Neural cell (in vitro differentiated cells): ENCODE results near the gene FANCC. TPM values are rescaled to one million over a fixed set of nuclear protein-coding genes. Genes with fewer than 3 reads are reported as not detected.
"Not testable (repeated sequence)": the region's sequence is repeated elsewhere in the genome, so short reads cannot be mapped to it uniquely, and the experiment has no call there.

Experiments
- H2AFZ ChIP-seq: fragments of 200-600, 300-800 bp; sonication (generic), shearing (Covaris generic); 2 replicates; pipeline ENCODE4 v1.6.0; 2014; ENCODE audit warnings: low read depth, mild to moderate bottlenecking, antibody characterized with exemption, low read length, moderate library complexity
- H3F3A ChIP-seq: fragments of 200-600 bp; shearing (Covaris generic); 2 replicates; pipeline ENCODE4 v1.6.1; 2016; ENCODE audit warnings: mild to moderate bottlenecking, moderate library complexity, mixed read lengths, antibody characterized with exemption, low read length; ENCODE audit not compliant: insufficient read depth, poor library complexity, severe bottlenecking
- H3K27ac ChIP-seq: fragments of 200-600, 300-800 bp; sonication (generic), shearing (Covaris generic); 2 replicates; pipeline ENCODE4 v1.5.1; 2014; ENCODE audit warnings: mild to moderate bottlenecking, low read length, moderate library complexity
- H3K27me3 ChIP-seq: fragments of 300-800, 200-600 bp; sonication (generic), shearing (Covaris generic); 2 replicates; pipeline ENCODE4 v1.6.0; 2014; ENCODE audit warnings: mild to moderate bottlenecking, low read depth, low read length, moderate library complexity; ENCODE audit not compliant: insufficient read depth
- H3K36me3 ChIP-seq: fragments of 300-800, 200-600 bp; sonication (generic), shearing (Covaris generic); 2 replicates; pipeline ENCODE4 v1.5.1; 2014; ENCODE audit warnings: mild to moderate bottlenecking, antibody characterized with exemption, low read length, moderate library complexity; ENCODE audit not compliant: insufficient read depth
- H3K4me2 ChIP-seq: fragments of 300-800, 200-600 bp; sonication (generic), shearing (Covaris generic); 2 replicates; pipeline ENCODE4 v1.6.0; 2014; ENCODE audit warnings: mild to moderate bottlenecking, low read length
- H3K4me3 ChIP-seq: fragments of 300-800, 200-600 bp; sonication (generic), shearing (Covaris generic); 2 replicates; pipeline ENCODE4 v1.5.1; 2014; ENCODE audit warnings: mild to moderate bottlenecking, low read length, moderate library complexity
- H3K79me2 ChIP-seq: fragments of 200-600 bp; shearing (Covaris generic); replicated peaks from 2 replicates; pipeline ENCODE4 v1.6.0; 2014; ENCODE audit warnings: mild to moderate bottlenecking, low read length, moderate library complexity; ENCODE audit not compliant: insufficient read depth
- H3K9ac ChIP-seq: fragments of 300-800, 200-600 bp; sonication (generic), shearing (Covaris generic); 2 replicates; pipeline ENCODE4 v1.6.1; 2016; ENCODE audit warnings: mild to moderate bottlenecking, low read length, mixed read lengths
- H3K9me2 ChIP-seq: fragments of 200-600 bp; shearing (Covaris generic); 2 replicates; pipeline ENCODE4 v1.6.1; 2016; ENCODE audit warnings: mild to moderate bottlenecking, low read length, mixed read lengths; ENCODE audit not compliant: insufficient read depth
- H3K9me3 ChIP-seq: fragments of 200-600, 300-800 bp; sonication (generic), shearing (Covaris generic); 2 replicates; pipeline ENCODE4 v1.6.1; 2016; ENCODE audit warnings: mild to moderate bottlenecking, mixed run types, low read length, moderate library complexity, mixed read lengths
- H4K20me1 ChIP-seq: fragments of 200-600 bp; shearing (Covaris generic); 2 replicates; pipeline ENCODE4 v1.6.1; 2016; ENCODE audit warnings: mild to moderate bottlenecking, mixed run types; ENCODE audit not compliant: insufficient read depth
- EP300 ChIP-seq: fragments of 450-650 bp; conservative IDR thresholded peaks from 2 replicates; pipeline ENCODE4 v1.6.1; 2014; ENCODE audit warnings: antibody characterized with exemption, mild to moderate bottlenecking, moderate library complexity; ENCODE audit not compliant: poor library complexity, severe bottlenecking
- EZH2 ChIP-seq: fragments of 200-600, 300-800 bp; shearing (Covaris generic), sonication (generic); IDR thresholded peaks from 2 replicates; pipeline ENCODE4 v1.6.1; 2014; ENCODE audit warnings: antibody characterized with exemption, low read length, borderline replicate concordance, mild to moderate bottlenecking; ENCODE audit not compliant: insufficient read depth, poor library complexity, severe bottlenecking
- MXI1 ChIP-seq: fragments of 450-650 bp; conservative IDR thresholded peaks from 2 replicates; pipeline ENCODE4 v1.6.1; 2014; ENCODE audit warnings: antibody characterized with exemption, mild to moderate bottlenecking; ENCODE audit not compliant: poor library complexity, severe bottlenecking
- POLR2AphosphoS5 ChIP-seq: IDR thresholded peaks from 2 replicates; pipeline ENCODE4 v1.6.1; 2012
- RAD21 ChIP-seq: fragments of 450-650 bp; conservative IDR thresholded peaks from 2 replicates; pipeline ENCODE4 v1.6.1; 2014; ENCODE audit warnings: antibody characterized with exemption, mild to moderate bottlenecking, moderate library complexity
- SMC3 ChIP-seq: fragments of 450-650 bp; conservative IDR thresholded peaks from 2 replicates; pipeline ENCODE4 v1.6.1; 2014; ENCODE audit warnings: antibody characterized with exemption, mild to moderate bottlenecking, moderate library complexity; ENCODE audit not compliant: poor library complexity
- TAF1 ChIP-seq: IDR thresholded peaks from 2 replicates; pipeline ENCODE4 v1.6.1; 2012; ENCODE audit warnings: low read depth
- polyA plus RNA-seq: library from polyadenylated mRNA; depleted of rRNA; stranded (reverse); fragments of >200 nt; gene quantifications from 2 replicates; pipeline ENCODE4 v1.2.3, GENCODE V29; 2014
- TF ChIP-seq, protein P1 (sequence below): fragments of 450-650 bp; IDR thresholded peaks from 2 replicates; pipeline ENCODE4 v1.5.1; 2014; ENCODE audit warnings: antibody characterized with exemption, mild to moderate bottlenecking, moderate library complexity; ENCODE audit not compliant: poor library complexity, severe bottlenecking
- TF ChIP-seq, protein P2 (sequence below): IDR thresholded peaks from 2 replicates; pipeline ENCODE4 v1.6.1; 2012; ENCODE audit warnings: borderline replicate concordance

The FANCC gene
- polyA plus RNA-seq, 1 donor from 2014 or later: 9.7 TPM

- Histone ChIP-seq H3K79me2 (no peaks in the 10 kb centered on the region), H3K27me3 (no peaks in the 10 kb centered on the region), H3K4me2 (no peak overlapping the region), H3K9ac (no peak overlapping the region), H2AFZ (no peak overlapping the region), H4K20me1 (no peaks in the 10 kb centered on the region), H3K27ac (no peak overlapping the region), H3K9me3 (no peaks in the 10 kb centered on the region), H3K36me3 (no peaks in the 10 kb centered on the region), H3K4me3 (no peak overlapping the region), H3F3A (no peaks in the 10 kb centered on the region), H3K9me2 (no peaks in the 10 kb centered on the region)
- TF ChIP-seq MXI1 (no peak), SMC3 (no peak), EP300 (no peak), EZH2 (no peak), TAF1 (no peak), POLR2AphosphoS5 (no peak), RAD21 (no peak)
- TF ChIP-seq, protein P1, sequence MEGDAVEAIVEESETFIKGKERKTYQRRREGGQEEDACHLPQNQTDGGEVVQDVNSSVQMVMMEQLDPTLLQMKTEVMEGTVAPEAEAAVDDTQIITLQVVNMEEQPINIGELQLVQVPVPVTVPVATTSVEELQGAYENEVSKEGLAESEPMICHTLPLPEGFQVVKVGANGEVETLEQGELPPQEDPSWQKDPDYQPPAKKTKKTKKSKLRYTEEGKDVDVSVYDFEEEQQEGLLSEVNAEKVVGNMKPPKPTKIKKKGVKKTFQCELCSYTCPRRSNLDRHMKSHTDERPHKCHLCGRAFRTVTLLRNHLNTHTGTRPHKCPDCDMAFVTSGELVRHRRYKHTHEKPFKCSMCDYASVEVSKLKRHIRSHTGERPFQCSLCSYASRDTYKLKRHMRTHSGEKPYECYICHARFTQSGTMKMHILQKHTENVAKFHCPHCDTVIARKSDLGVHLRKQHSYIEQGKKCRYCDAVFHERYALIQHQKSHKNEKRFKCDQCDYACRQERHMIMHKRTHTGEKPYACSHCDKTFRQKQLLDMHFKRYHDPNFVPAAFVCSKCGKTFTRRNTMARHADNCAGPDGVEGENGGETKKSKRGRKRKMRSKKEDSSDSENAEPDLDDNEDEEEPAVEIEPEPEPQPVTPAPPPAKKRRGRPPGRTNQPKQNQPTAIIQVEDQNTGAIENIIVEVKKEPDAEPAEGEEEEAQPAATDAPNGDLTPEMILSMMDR: no peak
- TF ChIP-seq, protein P2, sequence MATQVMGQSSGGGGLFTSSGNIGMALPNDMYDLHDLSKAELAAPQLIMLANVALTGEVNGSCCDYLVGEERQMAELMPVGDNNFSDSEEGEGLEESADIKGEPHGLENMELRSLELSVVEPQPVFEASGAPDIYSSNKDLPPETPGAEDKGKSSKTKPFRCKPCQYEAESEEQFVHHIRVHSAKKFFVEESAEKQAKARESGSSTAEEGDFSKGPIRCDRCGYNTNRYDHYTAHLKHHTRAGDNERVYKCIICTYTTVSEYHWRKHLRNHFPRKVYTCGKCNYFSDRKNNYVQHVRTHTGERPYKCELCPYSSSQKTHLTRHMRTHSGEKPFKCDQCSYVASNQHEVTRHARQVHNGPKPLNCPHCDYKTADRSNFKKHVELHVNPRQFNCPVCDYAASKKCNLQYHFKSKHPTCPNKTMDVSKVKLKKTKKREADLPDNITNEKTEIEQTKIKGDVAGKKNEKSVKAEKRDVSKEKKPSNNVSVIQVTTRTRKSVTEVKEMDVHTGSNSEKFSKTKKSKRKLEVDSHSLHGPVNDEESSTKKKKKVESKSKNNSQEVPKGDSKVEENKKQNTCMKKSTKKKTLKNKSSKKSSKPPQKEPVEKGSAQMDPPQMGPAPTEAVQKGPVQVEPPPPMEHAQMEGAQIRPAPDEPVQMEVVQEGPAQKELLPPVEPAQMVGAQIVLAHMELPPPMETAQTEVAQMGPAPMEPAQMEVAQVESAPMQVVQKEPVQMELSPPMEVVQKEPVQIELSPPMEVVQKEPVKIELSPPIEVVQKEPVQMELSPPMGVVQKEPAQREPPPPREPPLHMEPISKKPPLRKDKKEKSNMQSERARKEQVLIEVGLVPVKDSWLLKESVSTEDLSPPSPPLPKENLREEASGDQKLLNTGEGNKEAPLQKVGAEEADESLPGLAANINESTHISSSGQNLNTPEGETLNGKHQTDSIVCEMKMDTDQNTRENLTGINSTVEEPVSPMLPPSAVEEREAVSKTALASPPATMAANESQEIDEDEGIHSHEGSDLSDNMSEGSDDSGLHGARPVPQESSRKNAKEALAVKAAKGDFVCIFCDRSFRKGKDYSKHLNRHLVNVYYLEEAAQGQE: no peak
Measured at GRCh38 chr9:95270790-95271189, 46.7 kb downstream of the FANCC start.

DNA sequence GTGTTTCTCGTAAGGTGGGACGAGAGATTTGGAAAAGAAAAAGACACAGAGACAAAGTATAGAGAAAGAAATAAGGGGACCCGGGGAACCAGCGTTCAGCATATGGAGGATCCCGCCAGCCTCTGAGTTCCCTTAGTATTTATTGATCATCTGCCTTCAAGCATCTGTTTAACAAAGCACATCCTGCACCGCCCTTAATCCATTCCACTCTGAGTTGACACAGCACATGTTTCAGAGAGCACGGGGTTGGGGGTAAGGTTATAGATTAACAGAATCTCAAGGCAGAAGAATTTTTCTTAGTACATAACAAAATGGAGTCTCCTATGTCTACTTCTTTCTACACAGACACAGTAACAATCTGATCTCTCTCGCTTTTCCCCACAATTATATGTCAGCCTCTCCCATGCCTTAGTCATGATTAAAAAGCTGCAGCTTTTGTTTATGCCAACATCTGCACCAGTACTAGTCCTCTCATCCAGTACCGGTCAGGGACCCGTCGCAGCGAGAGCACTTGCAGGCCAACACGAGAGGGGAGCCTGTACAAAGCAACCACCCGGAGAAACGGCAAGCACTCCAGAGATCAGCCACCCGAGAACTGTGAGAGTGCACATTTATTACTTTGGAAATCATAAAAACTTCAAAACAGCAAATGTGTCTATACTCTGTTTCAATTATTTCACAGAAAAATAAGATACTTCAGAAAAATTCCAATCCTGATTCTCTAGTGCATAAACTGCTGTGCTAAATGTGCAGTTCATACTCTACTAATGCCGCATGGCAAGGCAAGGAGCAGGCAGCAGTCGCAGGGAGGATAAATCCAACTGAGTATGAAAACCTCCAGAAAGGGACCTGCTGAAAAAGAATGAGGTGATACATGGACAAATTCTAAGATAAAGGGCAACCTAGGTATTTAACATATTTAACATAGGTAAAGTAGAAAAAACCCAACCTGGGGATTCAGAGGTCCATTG lies 47.4 kb downstream of the FANCC start:
- not testable (repeated sequence) for H3K9ac ChIP-seq, H3K27ac ChIP-seq

More for the DNA sequence above, 47.4 kb downstream of the FANCC start:
- H3K9me2 ChIP-seq, H3F3A ChIP-seq, H3K4me3 ChIP-seq, H3K9me3 ChIP-seq, H3K27me3 ChIP-seq, H3K4me2 ChIP-seq, H2AFZ ChIP-seq, H4K20me1 ChIP-seq, H3K36me3 ChIP-seq, H3K79me2 ChIP-seq: not testable (repeated sequence)
